Astrocyte (in vitro differentiated cells and primary cell): ENCODE results near the gene CD276. TPM values are rescaled to one million over a fixed set of nuclear protein-coding genes. Genes with fewer than 3 reads are reported as not detected.

ENCODE experiments used
- DNase-seq: peaks from one replicate; pipeline ENCODE4 v3.0.0-alpha.2; 2010; ENCODE audit warnings: low read depth
- FAIRE-seq: peaks from 2 replicates; lab custom pipeline; 2011; peaks lifted over from hg19 to GRCh38; lab: Jason Lieb, UNC
- H2AFZ ChIP-seq: 2 replicates; pipeline ENCODE4 v1.6.0; 2012; ENCODE audit warnings: low read depth, low read length, inconsistent platforms
- H3K27ac ChIP-seq: 2 replicates; pipeline ENCODE4 v1.5.1; 2011; ENCODE audit warnings: low read depth, low read length, inconsistent platforms
- H3K27me3 ChIP-seq: 2 replicates; pipeline ENCODE4 v1.6.0; 2011; ENCODE audit warnings: low read length, inconsistent platforms; ENCODE audit not compliant: insufficient read depth
- H3K36me3 ChIP-seq: 2 replicates; pipeline ENCODE4 v1.5.1; 2011; ENCODE audit warnings: low read length, inconsistent platforms; ENCODE audit not compliant: insufficient read depth
- H3K4me1 ChIP-seq: 2 replicates; pipeline ENCODE4 v1.5.1; 2011; ENCODE audit warnings: low read length, inconsistent platforms; ENCODE audit not compliant: insufficient read depth
- H3K4me2 ChIP-seq: 2 replicates; pipeline ENCODE4 v1.6.0; 2012; ENCODE audit warnings: low read length, inconsistent platforms
- H3K4me3 ChIP-seq: 2 replicates; pipeline ENCODE4 v1.5.1; 2011; ENCODE audit warnings: low read depth, mild to moderate bottlenecking, low read length, inconsistent platforms; ENCODE audit not compliant: insufficient read depth
- H3K79me2 ChIP-seq: 2 replicates; pipeline ENCODE4 v1.6.0; 2012; ENCODE audit warnings: mild to moderate bottlenecking, low read length, inconsistent platforms; ENCODE audit not compliant: insufficient read depth
- H3K9ac ChIP-seq: 2 replicates; pipeline ENCODE4 v1.6.0; 2012; ENCODE audit warnings: mild to moderate bottlenecking, low read length, inconsistent platforms
- H3K9me3 ChIP-seq: 2 replicates; pipeline ENCODE4 v1.5.1; 2012; ENCODE audit warnings: low read depth, mild to moderate bottlenecking, low read length, inconsistent platforms; ENCODE audit not compliant: insufficient read depth
- H4K20me1 ChIP-seq: 2 replicates; pipeline ENCODE4 v1.6.0; 2012; ENCODE audit warnings: low read length, inconsistent platforms; ENCODE audit not compliant: insufficient read depth
- H3K27ac Mint-ChIP-seq: one replicate; pipeline ENCODE4 v1.8.0; 2021; ENCODE audit warnings: mild to moderate bottlenecking, mixed read lengths; ENCODE audit not compliant: unreplicated experiment
- H3K27me3 Mint-ChIP-seq: one replicate; pipeline ENCODE4 v1.8.0; 2021; ENCODE audit warnings: low read depth, mixed read lengths; ENCODE audit not compliant: unreplicated experiment
- H3K36me3 Mint-ChIP-seq: one replicate; pipeline ENCODE4 v1.8.0; 2021; ENCODE audit warnings: low read depth, mixed read lengths; ENCODE audit not compliant: unreplicated experiment
- H3K4me1 Mint-ChIP-seq: one replicate; pipeline ENCODE4 v1.8.0; 2021; ENCODE audit warnings: low read depth, mixed read lengths; ENCODE audit not compliant: unreplicated experiment
- H3K4me3 Mint-ChIP-seq: one replicate; pipeline ENCODE4 v1.8.0; 2021; ENCODE audit warnings: mild to moderate bottlenecking, moderate library complexity, mixed read lengths; ENCODE audit not compliant: unreplicated experiment
- H3K9me3 Mint-ChIP-seq: one replicate; pipeline ENCODE4 v1.8.0; 2021; ENCODE audit warnings: mild to moderate bottlenecking, mixed read lengths; ENCODE audit not compliant: unreplicated experiment
- CTCF ChIP-seq: IDR thresholded peaks from 2 replicates; pipeline ENCODE4 v1.5.1; 2011; ENCODE audit warnings: low read depth, mild to moderate bottlenecking, inconsistent platforms, low read length, moderate library complexity; ENCODE audit not compliant: insufficient read depth
- EZH2 ChIP-seq: IDR thresholded peaks from 2 replicates; pipeline ENCODE4 v1.6.1; 2012; ENCODE audit warnings: mild to moderate bottlenecking, low read length, inconsistent platforms; ENCODE audit not compliant: insufficient read depth
- total RNA-seq: library from RNA; stranded (reverse); gene quantifications from 2 replicates; pipeline ENCODE4 v1.2.1, GENCODE V29; 2021

The CD276 gene
- total RNA-seq, 1 donor from 2014 or later: 225 TPM

- H3K9me3 ChIP-seq: no peaks in the 10 kb centered on the region
- FAIRE-seq: no peak
- H3K4me2 ChIP-seq: no peak overlapping the region
- H2AFZ ChIP-seq: no peak overlapping the region
- no peak for TF ChIP-seq CTCF
- TF ChIP-seq EZH2: no peak
- H3K27me3 ChIP-seq: no peaks in the 10 kb centered on the region
- Mint-ChIP-seq H3K36me3 (peaks cover 2% of the 10 kb centered on the region), H3K9me3 (peaks cover 4% of the 10 kb centered on the region), H3K4me3 (no peak overlapping the region), H3K27ac (no peak overlapping the region), H3K4me1 (peaks cover 11% of the 10 kb centered on the region), H3K27me3 (peaks cover 59% of the 10 kb centered on the region)
- no peak overlapping the region for H3K4me3 ChIP-seq
- H4K20me1 ChIP-seq: peaks cover 5% of the 10 kb centered on the region
- H3K27ac ChIP-seq: no peak overlapping the region
- DNase-seq: no peak
- H3K9ac ChIP-seq: no peak overlapping the region
- no peaks in the 10 kb centered on the region for H3K79me2 ChIP-seq
- H3K36me3 ChIP-seq: no peaks in the 10 kb centered on the region
- no peaks in the 10 kb centered on the region for H3K4me1 ChIP-seq
These were observed 62.1 kb downstream of the CD276 start for GRCh38 chr15:73746261-73746660.

GRCh38 chr15:73746883-73747282, 62.7 kb downstream of the CD276 start:
- H3K4me1 ChIP-seq: no peaks in the 10 kb centered on the region
- Mint-ChIP-seq H3K27me3 (peaks cover 59% of the 10 kb centered on the region), H3K27ac (no peak overlapping the region), H3K4me1 (peaks cover 9% of the 10 kb centered on the region), H3K4me3 (no peak overlapping the region), H3K9me3 (no peaks in the 10 kb centered on the region), H3K36me3 (peaks cover 2% of the 10 kb centered on the region)
- no peak overlapping the region for H3K27ac ChIP-seq
- H3K27me3 ChIP-seq: no peaks in the 10 kb centered on the region
- H3K9me3 ChIP-seq: no peaks in the 10 kb centered on the region
- FAIRE-seq (no peak), DNase-seq (no peak)
- H3K4me3 ChIP-seq: no peak overlapping the region
- H4K20me1 ChIP-seq: peaks cover 8% of the 10 kb centered on the region
- no peak overlapping the region for H3K4me2 ChIP-seq
- no peak overlapping the region for H2AFZ ChIP-seq
- H3K79me2 ChIP-seq: no peaks in the 10 kb centered on the region
- TF ChIP-seq CTCF (no peak), EZH2 (no peak)
- no peak overlapping the region for H3K9ac ChIP-seq
- H3K36me3 ChIP-seq: no peaks in the 10 kb centered on the region

- peaks cover 8% of the 10 kb centered on the region for H4K20me1 ChIP-seq
- H3K4me3 ChIP-seq: no peak overlapping the region
- H3K27ac Mint-ChIP-seq: no peak overlapping the region
- H3K27ac ChIP-seq: no peak overlapping the region
- TF ChIP-seq CTCF: no peak
- TF ChIP-seq EZH2: no peak
- H3K9me3 Mint-ChIP-seq: no peaks in the 10 kb centered on the region
- H3K27me3 ChIP-seq: no peaks in the 10 kb centered on the region
- peaks cover 9% of the 10 kb centered on the region for H3K4me1 Mint-ChIP-seq
- H3K36me3 Mint-ChIP-seq: peaks cover 2% of the 10 kb centered on the region
- H3K36me3 ChIP-seq: no peaks in the 10 kb centered on the region
- no peak for FAIRE-seq
- no peak overlapping the region for H3K4me3 Mint-ChIP-seq
- H3K79me2 ChIP-seq: no peaks in the 10 kb centered on the region
- H3K27me3 Mint-ChIP-seq: peaks cover 59% of the 10 kb centered on the region
- H2AFZ ChIP-seq: no peak overlapping the region
- H3K9ac ChIP-seq: no peak overlapping the region
- no peaks in the 10 kb centered on the region for H3K4me1 ChIP-seq
- no peak for DNase-seq
- H3K4me2 ChIP-seq: no peak overlapping the region
- H3K9me3 ChIP-seq: no peaks in the 10 kb centered on the region
These were observed 63.8 kb downstream of the CD276 start for GRCh38 chr15:73747847-73748590.
